Right renal cortex interstitium (tissue), 3 donors: ENCODE measurements around the gene TERC. TPM values are rescaled to one million over a fixed set of nuclear protein-coding genes. Genes with fewer than 3 reads are reported as not detected.

Source experiments
- polyA plus RNA-seq, 3 donors: library from polyadenylated mRNA; unstranded; fragments of 120-200 nt; gene quantifications; one replicate each; pipeline ENCODE4 v1.2.1, GENCODE V29; 2013; ENCODE audit not compliant: insufficient read length in 3 of 3

Gene TERC
- polyA plus RNA-seq, 3 donors, result 0.33 TPM; not detected in 2

Other genes starting within 250 kb of the TERC start
- gene MECOM, start 101.3 kb downstream of the TERC start, polyA plus RNA-seq, result 100 to 1,000 TPM; 183 to 223 (median 214) TPM
- gene ACTRT3, start 4.5 kb upstream of the TERC start, polyA plus RNA-seq, result 1 to 10 TPM; 4.1 to 5.6 (median 5.2) TPM
- gene MYNN, start 8.3 kb upstream of the TERC start, polyA plus RNA-seq, result 10 to 100 TPM; 31.5 to 36.1 (median 36.0) TPM
- under 1 TPM; 0.08 to 0.23 (median 0.18) TPM for gene LRRIQ4, start 47.8 kb upstream of the TERC start, polyA plus RNA-seq
- gene LRRC34, start 47.8 kb upstream of the TERC start, polyA plus RNA-seq, result 10 to 100 TPM; 10.3 to 13.3 (median 13.1) TPM
- gene LRRC31, start 104.9 kb upstream of the TERC start, polyA plus RNA-seq, result under 1 TPM; 0.17 to 0.37 (median 0.26) TPM
- gene SAMD7, start 146.5 kb upstream of the TERC start, polyA plus RNA-seq, result not detected
- 100 to 1,000 TPM; 210 to 215 (median 214) TPM for gene SEC62, start 201.7 kb upstream of the TERC start, polyA plus RNA-seq